OCI-M1 (cell line): ENCODE measurements around the gene TGDS.
"Not testable (repeated sequence)": the region's sequence is repeated elsewhere in the genome, so short reads cannot be mapped to it uniquely, and the experiment has no call there.

Experiments used
- DNase-seq: peaks from one replicate; lab custom pipeline; 2025; lab: John Stamatoyannopoulos, UW

The TGDS gene, protein sequence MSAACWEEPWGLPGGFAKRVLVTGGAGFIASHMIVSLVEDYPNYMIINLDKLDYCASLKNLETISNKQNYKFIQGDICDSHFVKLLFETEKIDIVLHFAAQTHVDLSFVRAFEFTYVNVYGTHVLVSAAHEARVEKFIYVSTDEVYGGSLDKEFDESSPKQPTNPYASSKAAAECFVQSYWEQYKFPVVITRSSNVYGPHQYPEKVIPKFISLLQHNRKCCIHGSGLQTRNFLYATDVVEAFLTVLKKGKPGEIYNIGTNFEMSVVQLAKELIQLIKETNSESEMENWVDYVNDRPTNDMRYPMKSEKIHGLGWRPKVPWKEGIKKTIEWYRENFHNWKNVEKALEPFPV

DNA sequence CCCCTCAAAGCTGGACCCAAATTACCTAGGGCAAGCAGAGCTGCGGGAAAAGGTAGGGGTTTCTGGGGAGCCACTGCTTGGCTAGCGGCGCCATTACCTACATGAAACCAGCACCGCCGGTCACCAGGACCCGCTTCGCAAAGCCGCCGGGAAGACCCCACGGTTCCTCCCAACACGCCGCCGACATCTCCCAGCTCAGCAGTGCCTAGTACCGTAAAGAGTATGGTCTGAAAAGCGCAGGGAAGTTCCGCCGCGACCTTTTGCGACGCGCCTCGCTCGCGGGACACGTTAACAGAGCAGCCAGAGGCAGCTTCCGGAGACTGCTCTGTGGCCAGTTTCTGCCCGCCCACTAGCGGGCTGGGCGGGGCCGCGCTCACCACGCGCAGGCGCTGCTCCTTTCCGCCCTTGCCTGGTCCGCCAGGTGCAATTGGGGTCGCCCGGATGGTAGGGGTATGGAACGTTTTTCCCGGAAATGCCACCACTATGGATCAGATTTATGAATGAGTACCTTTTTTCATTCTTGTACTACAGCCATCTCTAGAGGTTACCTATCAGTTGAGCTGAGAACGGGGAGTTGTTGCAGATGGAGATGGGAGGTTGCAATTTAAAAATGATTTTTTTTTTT, at the start of gene TGDS:
TGDS (minus strand) TSS at position 203 of the 625 bp plus-strand sequence; CDS start at position 187, 16 bp downstream.
- DNase-seq = peak; percentile 96

DNA sequence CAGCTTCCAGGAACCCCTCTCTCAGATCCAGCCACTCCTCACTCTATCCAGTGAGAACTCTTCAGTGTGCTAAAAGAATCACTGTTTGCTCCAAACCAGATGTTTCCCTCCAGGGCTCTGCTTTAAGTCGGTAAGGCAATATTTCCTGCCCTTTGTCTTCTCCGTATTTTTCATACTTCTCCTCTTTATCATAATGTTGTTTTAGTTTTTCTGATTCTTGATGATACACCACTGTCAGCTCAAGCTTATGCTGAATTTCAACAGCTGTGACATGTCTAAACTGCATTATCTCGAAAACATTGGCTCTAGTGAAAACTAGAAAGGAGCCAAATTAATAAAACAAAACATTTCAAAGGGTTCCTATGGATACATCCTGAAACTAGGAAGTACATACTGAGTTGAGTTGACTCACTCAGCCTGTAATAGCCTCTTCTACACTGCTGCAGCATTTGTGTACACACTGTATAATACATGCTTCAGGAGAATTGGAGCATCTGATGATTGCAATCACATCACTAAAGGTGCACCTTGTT, 45.5 kb upstream of the TGDS start:
- no peak for DNase-seq

DNA sequence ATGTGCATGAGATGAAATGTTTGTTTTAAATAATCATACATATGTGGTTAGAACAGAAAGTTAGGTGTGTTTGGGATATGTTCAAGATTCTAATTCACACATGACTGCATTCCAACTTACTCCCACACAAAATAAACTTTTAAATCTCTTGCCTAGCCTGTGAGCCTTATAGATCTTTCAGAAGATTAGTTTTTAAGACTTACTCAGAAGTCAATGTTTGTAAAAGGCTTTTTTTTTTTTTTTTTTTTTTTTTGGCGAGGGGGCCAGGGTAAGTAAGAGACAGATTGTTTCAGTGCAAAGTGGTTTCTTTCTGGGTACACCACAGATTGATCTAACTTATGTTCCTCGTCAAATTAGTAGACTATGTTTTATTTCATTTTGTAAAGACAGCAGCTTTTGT, 44.8 kb upstream of the TGDS start:
- DNase-seq = no peak

DNA sequence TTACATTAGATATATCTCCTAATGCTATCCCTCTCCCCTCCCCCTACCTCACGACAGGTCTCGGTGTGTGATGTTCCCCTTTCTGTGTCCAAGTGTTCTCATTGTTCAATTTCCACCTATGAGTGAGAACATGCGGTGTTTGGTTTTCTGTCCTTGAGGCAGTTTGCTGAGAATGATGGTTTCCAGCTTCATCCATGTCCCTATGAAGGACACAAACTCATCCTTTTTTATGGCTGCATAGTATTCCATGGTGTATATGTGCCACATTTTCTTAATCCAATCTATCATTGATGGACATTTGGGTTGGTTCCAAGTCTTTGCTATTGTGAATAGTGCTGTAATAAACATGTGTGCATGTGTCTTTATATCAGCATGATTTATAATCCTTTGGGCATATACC, 41.7 kb upstream of the TGDS start:
- DNase-seq = not testable (repeated sequence)

DNA sequence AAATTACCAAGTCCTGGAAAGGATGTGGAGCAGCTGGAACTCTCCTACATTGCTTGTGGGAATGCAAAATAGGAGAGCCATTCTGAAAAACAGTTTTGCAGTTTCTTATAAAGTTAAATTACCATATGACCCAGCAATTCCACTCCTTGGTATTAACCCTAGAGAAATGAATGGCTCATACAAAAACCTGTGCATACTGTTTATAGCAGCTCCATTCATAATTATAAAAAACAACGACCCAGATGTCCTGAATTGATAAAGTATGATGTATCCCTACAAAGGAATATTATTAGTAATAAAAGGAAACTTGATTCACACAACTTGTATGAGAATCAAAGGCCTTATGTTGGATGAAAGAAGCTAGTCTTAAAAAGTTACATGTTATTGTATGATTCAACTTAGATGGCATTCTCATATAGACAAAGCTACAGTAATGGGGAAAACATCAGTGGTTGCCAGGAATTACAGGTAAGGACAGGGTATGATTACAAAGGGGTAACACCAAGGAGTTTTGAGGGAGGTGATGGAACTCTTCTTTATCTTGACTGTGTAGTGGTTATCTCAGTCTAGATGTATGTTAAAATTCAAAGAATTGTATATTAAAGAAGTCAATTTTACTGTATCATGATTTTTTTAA, 41.1 kb upstream of the TGDS start:
- DNase-seq = no peak

DNA sequence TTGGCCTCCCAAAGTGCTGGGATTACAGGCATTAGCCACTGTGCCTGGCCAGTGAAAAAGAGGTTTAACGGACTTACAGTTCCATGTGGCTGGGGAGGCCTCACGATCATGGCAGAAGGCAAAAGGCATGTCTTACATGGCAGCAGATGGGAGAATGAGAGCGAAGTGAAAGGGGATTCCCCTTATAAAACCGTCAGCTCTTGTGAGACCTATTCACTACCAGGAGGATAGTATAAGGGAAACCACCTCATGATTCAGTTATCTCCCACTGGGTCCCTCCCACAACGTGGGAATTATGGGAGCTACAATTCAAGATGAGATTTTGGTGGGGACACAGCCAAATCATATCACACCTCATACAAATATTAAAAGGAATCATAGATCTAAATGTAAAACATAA, 40.1 kb upstream of the TGDS start:
- not testable (repeated sequence) for DNase-seq

DNA sequence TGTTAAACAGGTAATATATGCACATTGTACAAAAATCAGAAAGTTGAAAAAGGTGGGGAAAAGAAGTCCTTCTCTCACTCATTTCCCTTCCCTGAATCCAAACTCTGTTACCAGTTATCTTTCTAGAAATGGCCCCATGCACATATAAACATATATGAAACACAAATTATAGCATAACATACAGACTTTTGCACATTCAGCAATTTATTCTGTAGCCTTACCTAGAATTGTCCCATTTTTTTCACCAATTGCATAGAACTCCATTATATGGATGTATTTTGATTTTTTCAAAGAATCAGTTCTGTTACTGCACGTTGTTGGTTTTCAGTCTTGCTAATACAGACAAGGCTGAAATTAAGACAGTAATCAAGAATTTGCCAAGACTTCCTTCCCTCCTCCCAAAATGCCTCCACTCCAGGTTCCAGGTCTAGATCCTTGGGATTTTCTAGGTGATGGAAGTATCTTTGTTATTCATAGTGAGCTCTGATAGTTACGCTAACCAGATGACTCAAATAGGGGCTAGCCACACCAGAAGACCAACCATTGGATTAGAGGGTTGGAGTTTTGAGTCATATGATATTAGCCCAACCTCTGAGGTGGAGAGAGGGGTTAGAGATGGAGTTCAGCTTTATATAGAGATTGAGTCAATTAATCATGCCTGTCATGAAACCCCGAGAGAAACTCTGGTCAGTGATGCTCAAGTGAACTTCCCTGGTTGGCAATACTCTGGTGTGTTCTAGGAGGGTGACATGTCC, 36.5 kb upstream of the TGDS start:
- DNase-seq = no peak

DNA sequence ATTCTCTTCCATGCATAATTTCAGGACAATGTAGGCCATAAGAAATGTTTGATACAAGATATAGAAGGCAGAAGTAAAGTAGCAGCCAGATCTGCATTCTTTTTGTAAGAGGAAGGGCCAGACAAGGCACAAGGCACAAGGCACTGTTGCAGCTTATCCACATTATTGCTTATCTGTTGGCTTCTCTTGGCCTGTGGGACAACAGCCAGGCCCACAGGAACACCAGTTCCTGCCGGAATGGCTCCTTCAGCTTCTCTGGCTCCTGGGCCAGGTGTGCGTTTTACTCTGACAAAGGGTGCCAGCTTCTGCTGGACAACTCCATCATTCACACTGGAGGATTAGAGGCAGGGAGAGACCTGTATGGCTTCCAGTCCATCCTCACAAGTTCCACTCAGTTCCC, 34.9 kb upstream of the TGDS start:
- DNase-seq = no peak

DNA sequence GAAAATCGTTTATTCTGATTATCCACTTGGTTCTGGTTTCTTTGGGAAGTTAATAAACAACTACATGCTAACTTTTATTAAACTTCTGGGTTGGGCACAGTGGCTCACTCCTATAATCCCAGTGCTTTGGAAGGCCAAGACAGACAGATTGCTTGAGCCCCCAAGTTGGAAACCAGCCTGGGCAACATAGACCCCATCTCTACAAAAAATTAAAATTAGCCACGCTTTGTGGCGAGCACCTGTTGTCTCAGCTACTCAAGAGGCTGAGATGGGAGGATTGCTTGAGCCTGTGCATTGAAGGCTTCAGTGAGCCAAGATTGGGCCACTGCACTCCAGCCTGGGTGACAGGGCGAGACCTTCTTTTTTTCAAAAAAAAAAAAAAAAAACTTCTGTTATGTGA, 27.4 kb upstream of the TGDS start:
- no peak for DNase-seq

DNA sequence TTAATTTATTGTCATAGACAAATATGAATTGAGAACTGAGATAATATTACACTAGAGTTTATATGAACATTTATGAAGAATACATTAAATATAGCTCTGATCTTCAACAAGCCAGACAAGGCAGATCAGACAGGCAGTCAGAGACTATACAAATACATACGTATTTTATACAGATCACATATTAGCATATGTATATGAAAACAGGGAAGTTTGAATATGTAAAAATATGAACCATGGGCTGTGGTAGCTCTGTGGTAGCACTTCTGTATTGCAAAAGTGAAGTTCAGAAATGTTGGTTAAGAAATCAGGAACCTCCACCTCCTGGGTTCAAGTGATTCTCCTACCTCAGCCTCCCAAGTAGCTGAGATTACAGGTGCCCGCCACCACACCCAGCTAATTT, 26.4 kb upstream of the TGDS start:
- DNase-seq = peak; percentile 12

DNA sequence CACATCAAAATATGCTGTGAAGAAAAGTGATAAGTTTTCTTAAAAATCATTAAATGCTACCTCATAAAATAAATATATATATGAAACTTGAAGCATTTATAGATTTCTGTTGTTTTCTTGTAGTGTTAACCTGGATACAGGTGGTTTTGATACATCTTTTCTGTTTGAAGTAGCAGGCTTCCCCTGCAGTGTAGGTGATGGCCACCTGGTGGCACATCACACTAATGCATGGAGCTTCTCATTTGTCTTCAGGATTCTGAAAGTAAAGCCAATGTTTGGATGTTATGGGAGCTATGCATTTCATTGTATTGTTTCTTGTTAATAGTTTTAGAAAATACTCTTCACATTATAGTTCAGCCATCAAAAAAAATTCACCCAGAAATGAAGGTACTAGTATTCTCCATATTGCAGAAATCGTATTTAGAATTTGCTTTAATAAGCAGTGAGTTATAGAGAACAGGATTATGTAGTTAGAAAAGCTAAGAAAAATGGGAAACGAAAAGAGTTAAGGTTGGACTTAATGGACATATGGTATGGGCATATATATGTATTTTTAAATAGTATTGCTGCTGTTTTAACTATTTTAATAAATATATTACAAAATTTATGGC, 24.4 kb upstream of the TGDS start:
- DNase-seq = peak; percentile 78

DNA sequence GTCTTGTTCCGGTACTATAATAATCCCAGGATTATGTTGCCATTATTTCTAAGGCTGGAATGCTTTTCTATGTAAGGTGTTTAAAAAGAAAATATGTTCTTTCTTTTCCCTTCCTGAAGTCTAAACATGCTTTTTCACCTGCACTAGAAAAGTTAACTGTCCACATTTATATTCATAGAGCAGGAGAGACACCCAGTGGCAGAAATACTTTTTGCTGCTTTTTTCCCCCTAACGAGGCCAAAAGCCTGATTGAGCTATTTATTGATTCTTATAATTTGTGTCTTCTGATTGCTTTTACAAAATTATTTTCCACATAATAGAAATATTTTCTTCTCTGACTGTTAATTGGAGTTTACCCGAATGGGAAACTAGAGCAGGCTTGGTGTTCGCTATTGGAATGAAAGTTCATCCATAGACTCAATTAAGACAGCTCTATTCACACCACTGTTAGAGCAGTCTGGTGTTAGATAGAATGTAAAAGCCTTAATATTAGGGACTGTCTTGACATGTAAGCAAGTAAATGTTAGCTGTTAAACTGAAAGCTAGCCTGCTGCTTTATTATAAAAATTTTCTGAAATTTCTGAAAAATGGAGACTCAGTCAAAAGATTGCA, 21.5 kb upstream of the TGDS start:
- DNase-seq = peak; percentile 76

DNA sequence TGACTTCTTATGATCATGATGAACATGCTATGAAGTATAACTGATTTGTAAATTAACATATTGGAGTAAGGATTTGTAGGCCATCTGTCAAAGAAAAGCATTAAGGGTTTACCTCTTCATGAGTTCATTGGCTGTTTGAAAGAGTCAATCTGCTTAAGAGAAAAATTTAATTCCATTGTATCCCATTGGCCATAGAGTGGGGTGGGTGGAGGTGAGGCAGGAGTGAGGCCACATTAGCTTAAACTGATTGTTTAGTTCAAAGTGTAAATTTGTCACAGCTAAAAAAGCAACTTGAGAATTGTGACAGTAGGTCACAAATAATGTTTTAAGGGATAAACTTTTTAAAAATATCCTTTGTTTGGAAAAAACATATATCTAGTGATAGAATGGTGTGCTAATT, 17.1 kb upstream of the TGDS start:
- no peak for DNase-seq

DNA sequence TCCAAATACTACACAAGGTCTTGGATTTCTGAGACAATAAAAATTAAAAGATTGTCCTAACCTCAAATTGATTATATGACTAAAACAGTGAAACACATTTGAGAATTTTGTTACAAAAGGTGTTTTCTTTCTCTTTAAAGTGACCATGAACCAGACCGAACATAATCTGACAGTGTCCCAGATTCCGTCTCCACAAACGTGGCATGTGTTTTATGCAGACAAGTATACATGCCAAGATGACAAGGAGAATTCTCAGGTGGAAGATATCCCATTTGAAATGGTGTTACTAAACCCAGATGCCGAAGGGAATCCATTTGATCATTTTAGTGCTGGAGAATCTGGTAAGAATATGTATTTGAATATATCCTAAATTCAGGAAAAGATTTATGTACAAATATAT, 16.1 kb upstream of the TGDS start:
- DNase-seq = no peak

DNA sequence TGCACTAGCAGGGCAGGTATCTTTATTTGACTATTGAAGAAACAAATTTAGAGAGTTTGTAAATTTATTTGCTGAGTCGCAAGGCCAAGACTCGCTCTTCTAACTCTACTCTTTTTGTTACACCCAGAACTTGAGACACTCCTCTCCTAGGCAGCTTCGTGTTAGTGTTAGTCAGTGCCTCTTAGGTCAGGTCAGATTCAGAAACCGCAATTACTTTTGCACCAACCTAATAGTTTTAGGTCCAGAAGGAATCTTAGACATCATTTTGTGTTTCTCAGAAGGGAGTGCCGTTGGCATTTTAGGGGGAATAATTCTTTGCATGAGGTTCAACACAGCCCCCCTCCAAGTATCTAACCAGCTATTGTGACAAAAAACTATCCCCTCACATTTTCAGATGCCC, 14.5 kb upstream of the TGDS start:
- DNase-seq = no peak

DNA sequence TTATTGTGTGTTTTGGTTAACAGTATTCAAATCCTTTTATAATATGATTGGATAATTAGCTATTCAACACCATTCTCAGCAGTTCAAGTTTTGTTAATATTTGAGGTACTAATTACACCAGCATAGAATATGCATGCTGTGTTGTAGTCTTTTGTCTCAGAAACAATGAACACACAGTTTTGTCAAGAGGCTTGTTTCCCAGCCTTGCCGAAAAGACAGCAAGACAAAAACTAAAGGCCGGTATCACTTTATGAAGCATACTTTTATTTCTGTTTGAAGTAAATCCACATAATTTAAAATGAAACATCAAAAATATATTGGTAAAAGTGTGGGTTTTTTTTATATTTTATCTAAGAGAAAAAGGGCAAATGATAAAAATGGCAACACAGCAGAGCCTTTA, 13.2 kb upstream of the TGDS start:
- DNase-seq = no peak

DNA sequence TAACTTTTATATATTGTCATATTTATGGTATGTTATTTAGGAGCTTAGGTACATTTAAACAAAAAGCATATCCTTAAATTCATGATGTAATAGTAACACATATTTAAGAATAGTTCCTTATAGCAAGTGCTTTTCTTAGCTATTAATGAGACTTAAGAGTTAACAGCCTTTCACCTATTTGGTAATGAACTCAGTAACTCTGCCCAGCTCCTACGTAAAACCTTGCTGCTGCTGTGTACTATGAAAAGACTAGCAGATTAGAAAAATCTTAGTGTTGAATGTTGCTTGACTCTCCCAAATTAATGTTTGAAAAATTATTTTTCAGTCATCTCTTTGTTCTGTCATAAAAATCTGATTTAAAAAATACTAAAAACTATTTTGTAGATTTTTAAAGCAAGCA, 12.6 kb upstream of the TGDS start:
- no peak for DNase-seq

DNA sequence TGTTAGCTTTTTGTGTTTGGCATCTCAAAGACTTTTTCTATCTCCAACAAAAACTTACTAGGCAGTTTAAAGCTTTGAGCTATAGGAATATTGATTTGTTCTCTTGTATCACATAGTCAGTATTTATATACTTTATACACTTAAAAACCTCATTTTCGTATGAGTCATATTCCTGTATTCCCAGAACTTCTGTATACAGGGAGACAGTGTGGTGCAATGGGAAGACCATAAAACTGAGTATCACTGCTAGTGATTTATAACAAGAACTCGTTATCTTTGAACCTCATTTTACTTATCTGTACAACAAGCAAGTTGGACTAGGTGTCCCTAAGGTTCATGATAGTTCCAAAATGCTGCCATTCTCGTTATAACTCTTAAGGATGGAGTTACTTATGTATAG, 12.0 kb upstream of the TGDS start:
- DNase-seq = no peak

DNA sequence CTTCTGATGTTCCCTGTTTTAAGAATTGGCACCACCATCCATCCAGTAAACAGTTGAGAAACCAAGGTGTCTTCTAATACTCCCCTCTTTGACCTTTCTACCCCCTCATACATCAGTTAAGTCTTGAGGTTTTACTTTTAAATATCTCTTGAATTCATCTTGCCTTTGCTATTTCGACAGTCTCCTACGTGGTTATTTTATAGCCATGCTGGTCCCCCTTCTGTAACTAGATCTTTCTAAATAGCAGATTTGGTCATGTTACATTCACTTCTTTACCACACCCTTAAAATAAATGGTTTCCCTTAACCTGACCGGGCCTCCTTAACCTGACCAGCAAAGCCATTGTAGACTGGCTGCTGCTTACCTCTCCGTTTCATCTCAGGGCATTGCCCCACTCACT, 11.1 kb upstream of the TGDS start:
- no peak for DNase-seq

DNA sequence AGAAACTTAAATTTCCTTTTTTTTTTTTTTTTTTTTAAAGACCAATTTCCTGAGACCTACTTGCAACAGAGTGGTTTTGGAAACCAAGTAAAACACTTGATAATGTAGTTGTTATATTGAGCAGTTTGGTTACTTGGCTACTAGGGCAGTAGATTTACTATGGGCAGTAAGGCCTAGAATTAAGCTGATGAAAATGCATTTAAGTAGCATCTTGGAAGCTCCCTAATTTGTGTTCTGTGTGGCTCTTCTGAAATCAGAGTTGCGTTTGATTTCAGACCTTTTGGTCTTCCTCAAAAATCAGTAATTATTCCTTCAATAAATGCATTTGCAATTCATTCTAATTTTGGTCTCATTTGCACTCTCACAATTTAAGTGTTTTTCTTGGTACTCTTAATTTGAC, 6.5 kb upstream of the TGDS start:
- DNase-seq = no peak
